ENCODE results near the gene SOX11.

DNA sequence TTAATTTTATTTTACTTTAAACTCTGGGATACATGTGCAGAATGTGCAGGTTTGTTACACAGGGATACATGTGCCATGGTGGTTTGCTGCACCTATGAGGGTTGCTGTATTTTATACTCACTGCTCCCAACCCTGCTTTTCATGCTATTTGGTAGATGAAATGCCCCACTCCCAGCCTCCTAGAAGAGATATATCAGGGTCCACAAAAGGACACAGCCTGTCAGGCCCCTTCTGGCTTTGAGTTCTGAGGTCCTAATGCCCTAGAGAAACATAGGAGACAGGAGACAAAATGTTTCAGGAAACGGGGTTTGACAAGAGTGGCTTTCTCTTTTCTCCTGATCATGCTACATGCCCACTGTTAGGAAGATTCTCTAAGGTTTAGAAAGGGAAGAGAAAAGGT lies 27.1 kb upstream of the SOX11 start:
- TF ChIP-seq, protein P1, sequence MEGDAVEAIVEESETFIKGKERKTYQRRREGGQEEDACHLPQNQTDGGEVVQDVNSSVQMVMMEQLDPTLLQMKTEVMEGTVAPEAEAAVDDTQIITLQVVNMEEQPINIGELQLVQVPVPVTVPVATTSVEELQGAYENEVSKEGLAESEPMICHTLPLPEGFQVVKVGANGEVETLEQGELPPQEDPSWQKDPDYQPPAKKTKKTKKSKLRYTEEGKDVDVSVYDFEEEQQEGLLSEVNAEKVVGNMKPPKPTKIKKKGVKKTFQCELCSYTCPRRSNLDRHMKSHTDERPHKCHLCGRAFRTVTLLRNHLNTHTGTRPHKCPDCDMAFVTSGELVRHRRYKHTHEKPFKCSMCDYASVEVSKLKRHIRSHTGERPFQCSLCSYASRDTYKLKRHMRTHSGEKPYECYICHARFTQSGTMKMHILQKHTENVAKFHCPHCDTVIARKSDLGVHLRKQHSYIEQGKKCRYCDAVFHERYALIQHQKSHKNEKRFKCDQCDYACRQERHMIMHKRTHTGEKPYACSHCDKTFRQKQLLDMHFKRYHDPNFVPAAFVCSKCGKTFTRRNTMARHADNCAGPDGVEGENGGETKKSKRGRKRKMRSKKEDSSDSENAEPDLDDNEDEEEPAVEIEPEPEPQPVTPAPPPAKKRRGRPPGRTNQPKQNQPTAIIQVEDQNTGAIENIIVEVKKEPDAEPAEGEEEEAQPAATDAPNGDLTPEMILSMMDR (IDR thresholded peaks at IDR 0.05; ENCODE audit: insufficient read depth, low read depth, low read length) = no peak
- no peak for TF ChIP-seq EZH2 (IDR thresholded peaks at IDR 0.05; ENCODE audit: insufficient read depth, low read length)
